Fibroblast of skin of right quadriceps (primary cell): Measurements from ENCODE around the gene DIS3L2.
"Not testable (repeated sequence)": the region's sequence is repeated elsewhere in the genome, so short reads cannot be mapped to it uniquely, and the experiment has no call there.

Source experiments
- DNase-seq: peaks from one replicate; pipeline ENCODE4 v3.0.0-alpha.2; 2013

Gene DIS3L2

DNA sequence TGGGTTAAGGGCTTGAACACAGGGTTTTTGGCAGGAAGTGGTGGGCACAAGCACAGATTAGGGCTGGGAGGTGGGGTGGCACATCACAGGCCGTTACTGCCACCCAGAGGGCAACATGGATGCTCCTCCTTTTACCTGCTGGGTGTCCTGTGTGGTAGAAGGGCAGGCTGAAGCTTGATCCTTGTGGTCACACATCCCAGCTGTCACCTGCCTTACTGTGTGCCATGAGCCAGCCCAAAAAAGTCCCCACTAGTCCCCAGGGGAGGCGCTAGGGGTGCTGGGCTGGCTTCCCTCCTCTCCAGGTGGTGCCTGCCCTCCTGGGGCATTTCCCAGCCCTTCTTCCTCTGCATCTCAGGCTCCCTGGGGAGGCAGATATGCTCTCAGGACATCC, 366.5 kb downstream of the DIS3L2 start:
- DNase-seq: no peak

GRCh38 chr2:232328516-232329460, 367.3 kb downstream of the DIS3L2 start:
- no peak for DNase-seq

GRCh38 chr2:232329716-232330067, 368.2 kb downstream of the DIS3L2 start:
- DNase-seq: no peak

DNA sequence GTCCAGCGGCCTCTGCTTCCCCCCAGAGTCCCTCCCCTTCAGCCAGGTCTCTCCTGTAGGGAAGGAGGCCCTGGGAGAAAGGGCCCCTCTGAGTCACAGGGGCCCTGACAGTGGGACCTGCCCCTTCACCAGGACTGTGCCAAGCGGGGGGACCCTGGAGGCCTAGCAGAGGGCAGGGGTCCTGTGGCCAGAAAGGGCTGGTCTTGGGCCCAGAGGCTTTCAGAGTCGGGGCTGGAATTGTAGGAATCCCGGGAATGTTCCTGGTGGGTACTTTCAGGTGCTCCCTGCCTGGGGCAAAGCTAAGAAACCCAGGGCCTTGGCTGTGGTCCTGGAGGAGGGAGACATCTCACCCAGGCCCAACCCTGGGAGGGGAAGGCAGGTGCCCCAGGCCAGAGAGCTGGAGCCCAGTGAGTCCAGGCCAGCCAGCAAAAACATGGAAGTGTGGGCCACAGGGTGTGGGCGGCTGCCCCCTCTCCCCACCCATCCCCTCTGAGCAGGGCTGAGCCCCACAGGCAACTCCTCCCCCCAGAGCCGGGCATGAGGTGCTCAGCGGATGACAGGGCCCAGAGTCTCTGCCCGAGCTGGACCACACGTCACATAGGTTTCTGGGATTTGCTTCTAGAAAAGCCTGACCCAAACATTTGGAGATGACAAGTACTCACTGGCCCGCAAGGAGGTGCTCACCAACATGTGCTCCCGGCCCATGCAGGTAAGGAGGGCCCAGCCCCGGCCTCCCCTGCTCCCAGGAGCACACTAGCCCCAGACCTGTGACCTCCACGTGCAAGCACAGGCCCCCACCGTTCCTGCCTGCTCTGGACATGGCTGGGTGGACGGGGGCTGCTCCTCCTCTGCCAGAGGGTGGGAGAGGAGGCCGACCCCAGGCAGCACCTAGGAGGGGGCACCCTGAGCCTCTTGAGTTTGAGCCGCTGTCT, 368.8 kb downstream of the DIS3L2 start:
- DNase-seq: no peak

GRCh38 chr2:232331061-232331460, 369.5 kb downstream of the DIS3L2 start:
- not testable (repeated sequence) for DNase-seq

DNA sequence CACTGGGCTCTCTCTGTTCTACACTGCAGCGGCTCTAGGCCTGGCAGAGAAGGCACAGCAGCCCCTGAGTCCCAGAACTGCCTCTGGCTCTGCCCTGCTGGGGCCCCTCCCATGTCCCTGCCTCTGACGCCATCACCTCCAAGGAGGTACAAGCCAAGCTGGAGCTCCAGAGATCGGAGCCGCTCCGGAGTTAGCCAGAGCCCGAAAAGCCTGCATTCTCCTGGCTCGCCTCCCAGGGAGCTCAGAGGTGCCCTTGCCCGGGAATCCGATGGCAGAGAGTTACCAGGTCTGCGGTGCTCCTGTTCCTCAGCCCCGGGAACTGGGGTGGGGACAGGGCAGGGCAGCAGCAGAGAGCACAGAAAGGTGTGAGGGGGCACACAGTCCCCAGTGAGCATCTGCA, 370.1 kb downstream of the DIS3L2 start:
- DNase-seq: not testable (repeated sequence)

- DNase-seq: not testable (repeated sequence)
Observed at GRCh38 chr2:232332244-232332939, 370.9 kb downstream of the DIS3L2 start.

DNA sequence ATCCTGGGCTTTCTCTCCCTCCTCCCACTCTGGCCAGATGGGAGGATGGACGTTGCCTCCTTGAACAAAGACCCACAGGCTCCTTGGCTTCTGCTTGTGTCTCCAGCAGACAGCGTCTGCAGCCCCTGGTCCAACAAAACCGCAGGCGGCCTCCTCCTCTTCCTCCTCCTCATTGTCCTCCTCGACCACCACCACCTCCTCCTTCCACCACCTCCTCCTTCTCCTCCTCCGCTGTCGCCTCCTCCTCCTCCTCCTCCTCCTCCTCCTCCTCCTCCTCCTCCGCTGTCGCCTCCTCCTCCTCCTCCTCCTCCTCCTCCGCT, 371.4 kb downstream of the DIS3L2 start:
- no peak for DNase-seq

GRCh38 chr2:232333361-232334135, 372.0 kb downstream of the DIS3L2 start:
- DNase-seq: no peak

DNA sequence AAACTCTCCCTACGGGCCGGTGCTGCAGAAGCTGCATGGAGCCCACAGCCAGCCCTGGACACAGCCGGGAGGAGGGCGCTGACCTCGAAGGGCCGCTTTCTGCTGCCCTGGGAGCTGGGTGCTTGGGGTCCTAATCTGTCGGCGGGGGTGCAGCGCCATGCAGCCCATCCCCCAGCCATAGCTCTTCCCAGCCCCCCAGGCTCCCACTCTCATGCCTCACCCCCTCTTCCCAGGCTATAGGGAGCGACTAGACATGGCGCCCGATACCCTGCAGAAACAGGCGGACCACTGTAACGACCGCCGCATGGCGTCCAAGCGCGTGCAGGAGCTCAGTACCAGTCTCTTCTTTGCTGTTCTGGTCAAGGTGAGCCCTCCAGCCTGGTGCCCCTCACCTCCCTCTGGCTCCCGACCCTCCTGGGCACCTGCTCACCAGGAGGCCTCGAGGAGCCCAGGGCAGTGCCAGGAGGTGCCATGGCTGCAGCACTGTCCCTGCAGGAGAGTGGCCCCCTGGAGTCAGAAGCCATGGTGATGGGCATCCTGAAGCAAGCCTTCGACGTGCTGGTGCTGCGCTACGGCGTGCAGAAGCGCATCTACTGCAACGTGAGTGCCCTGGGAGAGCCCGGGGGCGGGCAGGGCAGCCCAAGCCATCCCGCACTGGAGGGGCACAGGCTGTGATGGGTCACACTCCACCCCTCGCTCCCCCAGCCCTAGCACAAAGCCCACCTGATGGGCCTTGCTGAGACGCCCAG, 372.8 kb downstream of the DIS3L2 start:
- not testable (repeated sequence) for DNase-seq

DNA sequence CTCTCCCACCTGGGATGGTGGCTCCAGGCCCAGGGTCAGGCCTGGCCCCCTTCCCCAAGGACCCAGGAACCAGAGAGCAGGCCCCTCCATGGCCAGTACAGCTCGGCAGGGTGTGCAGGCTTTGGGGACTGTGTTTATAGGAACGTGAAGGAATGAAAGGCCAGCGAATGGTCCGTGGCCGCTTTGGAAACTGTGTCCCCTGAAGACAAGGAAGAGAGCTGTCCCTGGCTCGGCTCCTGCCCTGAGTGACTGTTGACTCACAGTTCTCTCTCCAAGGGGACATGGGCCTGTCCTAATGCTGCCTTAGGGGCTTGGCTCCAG, 373.3 kb downstream of the DIS3L2 start:
- not testable (repeated sequence) for DNase-seq

GRCh38 chr2:232335206-232335858, 373.8 kb downstream of the DIS3L2 start:
- DNase-seq: not testable (repeated sequence)

DNA sequence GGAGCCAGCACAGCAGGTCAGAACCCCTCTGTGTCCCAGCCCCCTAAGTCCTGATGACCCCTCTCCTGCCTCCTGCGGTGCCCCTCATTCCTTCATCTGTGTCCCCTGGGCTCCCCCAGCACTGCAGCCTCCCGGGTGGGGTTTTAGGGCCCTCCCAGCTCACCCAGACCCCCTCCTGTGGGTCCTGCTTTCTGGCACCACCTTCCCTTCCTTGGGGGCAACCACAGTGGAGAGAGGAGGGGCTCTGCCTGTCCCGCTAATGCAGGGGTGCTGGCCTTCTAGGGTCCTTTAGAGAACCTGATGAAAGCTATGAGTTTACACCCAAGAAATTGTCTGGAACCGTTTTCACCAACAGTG, 374.3 kb downstream of the DIS3L2 start:
- no peak for DNase-seq

- DNase-seq: no peak
Observed at GRCh38 chr2:232336241-232336736, 374.8 kb downstream of the DIS3L2 start.

- no peak for DNase-seq
Observed at GRCh38 chr2:232336981-232337720, 375.6 kb downstream of the DIS3L2 start.

GRCh38 chr2:232338094-232338758, 376.7 kb downstream of the DIS3L2 start:
- not testable (repeated sequence) for DNase-seq

DNA sequence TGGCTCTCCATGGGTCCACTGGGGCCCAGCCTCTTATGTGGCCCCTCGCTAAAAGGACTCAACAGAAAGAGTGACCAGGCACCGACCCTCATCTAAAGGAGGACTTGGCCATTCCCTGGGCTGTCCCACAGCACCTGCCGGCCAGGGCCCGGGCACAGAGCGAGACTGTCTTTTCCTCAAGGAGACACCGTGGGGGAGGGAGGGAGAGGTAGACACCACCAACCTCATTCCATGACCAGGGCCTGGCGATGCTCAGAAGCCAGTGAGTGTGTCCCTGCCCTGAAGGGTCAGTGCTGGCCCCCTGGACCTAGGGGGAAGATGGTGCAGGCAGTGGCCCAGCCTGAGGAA, 377.2 kb downstream of the DIS3L2 start:
- DNase-seq: no peak

GRCh38 chr2:232339121-232340081, 377.9 kb downstream of the DIS3L2 start:
- no peak for DNase-seq
